ENCODE measurements around the gene PRCC.

Gene PRCC

GRCh38 chr1:156845055-156845952 is 78.0 kb downstream of the PRCC start:
- DNase-seq: no peak

GRCh38 chr1:156845953-156846545 is 78.7 kb downstream of the PRCC start:
- DNase-seq: no peak

GRCh38 chr1:156846643-156847042 is 79.3 kb downstream of the PRCC start:
- no peak for DNase-seq

GRCh38 chr1:156847591-156848460 is 80.5 kb downstream of the PRCC start:
- DNase-seq: no peak

- DNase-seq: peak; percentile 90
Measured at GRCh38 chr1:156848461-156849150, 81.3 kb downstream of the PRCC start.

- DNase-seq: no peak
Measured at GRCh38 chr1:156849151-156849496, 81.8 kb downstream of the PRCC start.

Data from islet precursor cell (in vitro differentiated cells).